Measurements from ENCODE around the gene MCIDAS. TPM values are rescaled to one million over a fixed set of nuclear protein-coding genes. Genes with fewer than 3 reads are reported as not detected.

The MCIDAS gene
- total RNA-seq, 4 donors from 2014 or later = not detected

- peak; percentile 49 for ATAC-seq
- TF ChIP-seq EP300 (IDR thresholded peaks at IDR 0.05) (no peak), POLR2A (IDR thresholded peaks at IDR 0.05) (no peak), CTCF (IDR thresholded peaks at IDR 0.05) (peak; percentile 70 to 85 (median 80)), POLR2AphosphoS5 (IDR thresholded peaks at IDR 0.05) (peak; percentile 8)
- peaks cover 74% of the 10 kb centered on the region for H3K27me3 ChIP-seq
- H3K27ac ChIP-seq = no peak overlapping the region
- H3K4me3 ChIP-seq = peak overlapping the region; percentile 36 to 48
- WGBS, 2 donors (ENCODE audit: low coverage in 1 of 2) = 4% methylated on average over 14 to 15 of the region's 15 CpGs
- no peaks in the 10 kb centered on the region for H3K9me3 ChIP-seq
- no peaks in the 10 kb centered on the region for H3K36me3 ChIP-seq
- H3K4me1 ChIP-seq = peaks cover 2 to 34% (median 20%) of the 10 kb centered on the region in 3 donors
Measured at GRCh38 chr5:55172051-55172899, 54.8 kb downstream of the MCIDAS start.

- H3K36me3 ChIP-seq = peaks cover 0 to 5% of the 10 kb centered on the region in 2 donors
- no peak for ATAC-seq
- H3K27ac ChIP-seq = no peak overlapping the region
- TF ChIP-seq EP300 (IDR thresholded peaks at IDR 0.05) (no peak), POLR2A (IDR thresholded peaks at IDR 0.05) (no peak), CTCF (IDR thresholded peaks at IDR 0.05) (no peak), POLR2AphosphoS5 (IDR thresholded peaks at IDR 0.05) (no peak)
- 35 to 45% methylated on average over 2 of the region's 2 CpGs for WGBS, 2 donors (ENCODE audit: low coverage in 1 of 2)
- peaks cover 2 to 29% (median 18%) of the 10 kb centered on the region in 3 donors for H3K4me1 ChIP-seq
- H3K27me3 ChIP-seq = peaks cover 66% of the 10 kb centered on the region
- H3K9me3 ChIP-seq = no peaks in the 10 kb centered on the region
- no peak overlapping the region for H3K4me3 ChIP-seq
Measured at GRCh38 chr5:55171471-55171870, 55.6 kb downstream of the MCIDAS start.

Small RNA genes lying within 50 kb of the gene (small RNA-seq; reads per million reads assigned to genes)
- gene MIR449A (0 to 0.38 (median 0.04) reads per million in 4 donors), gene MIR449B (0 reads per million in 4 donors), gene MIR449C (0 to 0.27 (median 0) reads per million in 4 donors)

Other genes starting within 250 kb of the MCIDAS start
- gene ESM1, start 241.7 kb downstream of the MCIDAS start, total RNA-seq = under 1 TPM in 1 of 4 donors, not detected in 3; 0.13 TPM
- 1 to 10 TPM in 2 of 4 donors, under 1 TPM in 1, not detected in 1; 0.19 to 2.6 (median 1.8) TPM for gene GZMK, start 203.1 kb downstream of the MCIDAS start, total RNA-seq
- 1 to 10 TPM in 1 of 4 donors, not detected in 3; 3.5 TPM for gene GZMA, start 124.7 kb downstream of the MCIDAS start, total RNA-seq
- gene GPX8, start 67.1 kb downstream of the MCIDAS start, total RNA-seq = 10 to 100 TPM in 3 of 4 donors, 1 to 10 TPM in 1; 9.2 to 32.7 (median 11.5) TPM
- not detected for gene CDC20B, start 54.1 kb downstream of the MCIDAS start, total RNA-seq
- not detected for gene CCNO, start 6.3 kb upstream of the MCIDAS start, total RNA-seq
- gene DHX29, start 80.4 kb upstream of the MCIDAS start, total RNA-seq = 10 to 100 TPM; 31.8 to 43.3 (median 35.9) TPM
- 10 to 100 TPM; 55.7 to 93.2 (median 61.5) TPM for gene MTREX, start 80.7 kb upstream of the MCIDAS start, total RNA-seq